Stimulated activated CD8-positive, alpha-beta memory T cell treated with anti-CD3 and anti-CD28 coated beads, Interleukin-15, amount 100 ng/mL, for 1 hour (primary cell): Measurements from ENCODE around the gene EVA1A.

Experiments
- DNase-seq: peaks from one replicate; pipeline ENCODE4 v3.0.0-alpha.2; 2020; ENCODE audit warnings: low read depth

Gene EVA1A, protein sequence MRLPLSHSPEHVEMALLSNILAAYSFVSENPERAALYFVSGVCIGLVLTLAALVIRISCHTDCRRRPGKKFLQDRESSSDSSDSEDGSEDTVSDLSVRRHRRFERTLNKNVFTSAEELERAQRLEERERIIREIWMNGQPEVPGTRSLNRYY

DNA sequence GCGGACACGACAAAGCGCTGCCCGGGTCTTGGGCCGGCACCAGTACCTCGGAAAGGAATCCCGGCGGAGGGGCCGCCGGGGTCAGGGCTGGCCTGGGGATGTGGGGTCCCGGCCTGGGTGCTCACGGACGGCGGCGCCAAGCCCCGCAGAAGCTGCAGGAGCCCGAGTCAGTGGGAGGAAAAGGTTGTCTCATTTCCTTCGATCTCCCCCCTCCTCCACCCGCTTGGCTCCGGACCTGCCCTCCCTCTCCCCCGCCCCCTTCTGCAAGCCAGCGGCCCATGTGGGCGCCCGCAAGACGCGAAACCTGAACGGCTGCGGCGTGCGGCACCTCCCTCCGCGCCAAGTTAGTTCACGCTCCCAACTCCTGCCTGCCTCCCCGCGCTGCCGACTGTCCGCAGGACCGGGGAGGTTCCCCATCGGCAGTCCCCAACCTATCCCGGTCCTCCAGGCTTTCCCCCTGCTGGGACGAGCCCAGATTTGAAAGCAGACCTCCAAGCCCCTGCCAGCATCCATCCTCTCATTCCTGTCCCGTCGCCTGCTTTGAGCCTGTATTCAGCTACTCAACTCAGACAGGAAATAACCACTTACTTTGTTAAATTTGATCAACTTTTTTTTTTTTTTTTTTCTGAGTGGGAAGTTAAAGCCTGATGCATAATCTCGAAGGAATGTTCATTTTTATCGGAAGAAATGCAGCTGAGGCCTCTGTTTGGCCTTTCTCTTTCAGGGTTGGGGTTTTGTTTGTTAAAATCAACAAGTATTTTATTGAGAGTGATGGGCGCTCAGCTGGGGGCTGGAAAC lies at the start of gene EVA1A:
Gene EVA1A (minus strand): TSS at position 172 of the 798 bp plus-strand sequence. CDS start 42,799 bp downstream, outside the sequence.
- no peak for DNase-seq

DNA sequence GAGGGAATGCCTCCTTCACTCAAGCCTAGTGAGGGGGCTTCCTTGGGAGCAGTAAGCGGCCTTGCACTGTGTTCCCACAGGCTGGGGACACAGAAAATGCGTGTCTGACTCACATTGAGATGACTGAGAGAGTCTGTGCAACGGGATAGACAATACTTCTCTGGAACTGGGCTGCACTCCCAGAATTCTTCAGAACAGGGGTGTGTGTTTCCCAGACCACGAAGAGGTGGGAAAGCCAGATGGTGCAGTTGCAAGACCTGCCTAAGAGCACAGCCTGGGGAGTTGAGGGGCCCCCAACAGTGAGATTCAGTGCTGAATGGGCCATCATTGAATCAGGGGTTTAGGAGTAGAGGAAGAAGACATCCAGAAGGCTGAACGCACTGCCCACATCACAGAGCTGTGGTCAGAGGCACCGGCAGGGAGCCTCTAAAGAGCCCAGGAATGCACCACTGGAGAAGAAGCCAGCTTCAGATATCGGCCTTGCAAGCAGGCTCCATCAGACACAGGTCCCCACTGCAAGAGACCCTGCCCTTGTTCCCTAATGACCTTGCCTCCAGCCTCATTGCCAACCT lies 49.3 kb upstream of the EVA1A start:
- DNase-seq = no peak

- DNase-seq = no peak
These were observed 48.6 kb upstream of the EVA1A start for GRCh38 chr2:75609334-75609689.

DNA sequence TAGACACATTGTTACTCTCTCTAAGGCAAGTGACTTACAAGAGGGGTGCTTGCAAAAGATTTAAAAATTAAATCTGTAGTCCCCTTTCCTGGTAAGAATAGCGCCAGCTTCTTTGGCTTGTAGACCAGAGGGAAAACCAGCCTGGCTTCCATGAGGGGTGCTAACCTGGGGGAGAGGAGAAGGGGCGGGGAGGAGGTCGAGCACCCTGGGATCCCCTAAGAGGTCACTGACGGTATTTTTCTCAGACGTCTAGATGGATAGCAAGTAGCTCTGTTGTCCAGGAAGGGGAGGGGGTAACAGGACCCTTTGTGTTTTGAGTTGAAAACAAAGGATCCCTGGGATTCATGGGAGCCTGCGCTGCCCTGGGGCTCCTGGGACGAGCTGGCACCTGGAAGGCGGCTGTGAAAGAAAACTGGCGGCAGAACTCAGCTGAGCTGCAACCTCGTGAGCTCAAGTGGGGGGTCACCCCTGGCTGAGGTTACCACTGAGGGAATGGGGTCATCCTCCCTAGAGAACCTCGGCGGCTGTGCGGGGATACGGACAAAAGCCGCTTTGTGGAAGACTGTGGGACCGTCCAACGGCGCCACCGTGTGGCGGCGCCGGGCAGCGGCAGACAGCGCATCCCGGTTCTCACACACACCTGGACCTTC lies 48.1 kb upstream of the EVA1A start:
- DNase-seq = no peak

DNA sequence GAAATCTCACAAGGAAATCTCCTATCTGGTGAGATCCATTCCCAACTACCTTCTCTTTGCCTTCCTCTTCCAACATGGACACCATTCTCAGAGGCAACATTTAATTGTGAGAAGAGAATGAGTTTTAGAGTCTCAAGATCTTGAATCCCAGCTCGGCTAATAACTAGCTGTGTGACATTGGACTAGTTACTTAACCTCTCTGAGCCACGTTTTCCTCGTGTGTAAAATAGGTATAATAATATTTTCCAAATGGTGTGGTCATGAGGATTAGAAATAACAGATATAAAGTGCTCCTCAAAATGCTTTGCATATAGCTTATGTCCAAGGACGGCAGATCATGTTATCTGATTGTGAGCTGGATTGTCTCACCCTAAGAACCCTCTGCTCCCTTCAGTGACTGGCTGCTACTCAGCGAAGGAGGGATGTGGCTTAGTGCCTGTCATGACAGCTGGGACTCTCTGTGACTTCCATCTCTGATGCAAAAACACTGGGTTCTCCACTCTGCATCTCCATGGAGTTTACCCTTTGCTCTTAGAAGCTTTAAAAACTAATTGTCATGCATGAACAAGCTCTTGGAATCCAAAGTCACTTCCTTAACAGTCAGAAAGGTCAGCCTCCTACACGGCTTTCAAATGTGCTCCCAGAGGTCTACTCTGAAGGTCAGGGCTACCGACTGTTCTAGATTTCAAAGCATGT lies 47.4 kb upstream of the EVA1A start:
- DNase-seq = no peak

DNA sequence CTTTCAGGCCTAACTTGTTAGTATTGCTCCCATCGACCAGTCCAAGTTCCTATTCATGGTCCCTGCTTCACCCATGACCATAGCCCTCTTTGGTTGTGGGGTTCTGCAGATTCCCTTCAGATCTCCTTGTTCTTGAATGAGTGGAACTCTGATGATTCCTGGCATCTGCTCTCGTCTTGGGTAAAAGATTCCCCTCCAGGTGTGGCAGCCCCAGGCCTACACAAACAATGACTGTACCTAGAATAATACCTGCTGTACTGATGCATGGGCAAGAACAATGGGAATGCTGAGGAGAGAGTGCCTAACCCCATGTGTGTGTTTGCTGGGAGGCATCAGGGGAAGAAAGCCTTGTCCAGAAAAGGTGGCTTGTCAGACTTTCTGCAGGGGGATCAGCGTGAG lies 46.7 kb upstream of the EVA1A start:
- DNase-seq = no peak

DNA sequence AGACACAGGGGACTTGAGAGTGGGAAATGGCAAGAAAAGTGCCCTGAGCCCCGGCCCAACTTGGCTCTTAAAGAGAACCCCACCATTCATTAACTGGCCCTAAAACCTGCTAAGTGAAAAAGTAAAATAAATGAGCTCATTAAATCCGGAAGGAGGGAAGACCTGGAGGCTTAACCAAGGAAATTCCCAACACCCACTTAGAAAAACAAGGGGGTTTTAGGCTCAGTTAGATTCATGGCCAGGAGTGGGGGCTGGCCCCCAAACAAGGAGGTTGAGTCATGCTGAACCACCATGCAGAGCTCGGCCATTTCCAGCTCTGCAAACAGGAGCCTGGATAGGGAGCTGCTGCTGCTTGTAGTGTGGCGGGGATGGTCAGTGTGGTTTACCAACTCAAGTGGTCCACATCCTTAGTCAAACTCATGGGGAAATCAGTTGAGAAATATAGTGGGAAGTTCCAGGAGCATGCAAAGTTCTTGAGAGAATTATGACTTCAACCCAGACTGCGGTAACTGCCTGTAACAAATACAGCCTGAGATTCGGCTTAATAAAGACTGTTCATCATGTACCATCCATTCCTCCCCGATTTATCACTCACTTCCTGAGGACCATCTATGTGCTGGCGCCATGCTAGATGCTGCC lies 46.1 kb upstream of the EVA1A start:
- DNase-seq = no peak

DNA sequence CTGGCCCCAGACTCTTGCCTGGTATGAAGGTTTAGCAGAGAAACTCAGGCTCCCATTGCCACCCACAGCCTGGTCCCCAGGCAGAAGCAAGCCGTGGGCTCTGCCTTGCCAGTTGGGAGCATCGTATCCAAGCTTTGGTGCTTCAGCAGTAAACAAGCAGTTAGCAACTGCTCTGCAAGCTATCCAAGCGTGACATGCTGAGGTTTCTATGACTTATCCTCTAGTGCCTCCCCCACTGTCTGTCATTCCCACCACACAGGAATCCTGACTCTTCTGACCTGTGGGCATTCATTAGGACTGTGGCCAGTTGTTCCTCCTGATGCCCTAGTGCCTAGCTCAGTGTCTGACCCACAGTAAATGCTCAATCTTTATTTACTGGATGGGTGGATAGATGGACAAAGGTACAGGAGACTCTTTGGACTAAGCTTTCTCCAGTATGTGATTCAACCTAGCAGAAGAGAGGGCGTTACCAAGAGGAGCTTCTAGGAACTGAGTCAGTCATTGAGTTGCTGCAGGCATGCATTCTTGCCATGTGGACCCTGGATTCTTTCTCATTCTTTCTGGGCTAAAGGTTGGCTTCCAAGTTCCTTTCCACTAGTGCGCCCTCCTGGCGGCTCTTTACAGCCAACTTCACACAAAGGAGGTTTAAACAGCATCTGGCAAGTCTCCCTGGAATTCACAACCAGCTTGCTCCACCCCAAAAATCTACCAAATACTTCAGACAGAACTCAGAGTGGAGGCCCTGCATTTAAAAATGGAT lies 45.2 kb upstream of the EVA1A start:
- DNase-seq = no peak

- DNase-seq = no peak
These were observed 43.7 kb upstream of the EVA1A start for GRCh38 chr2:75604484-75604883.

DNA sequence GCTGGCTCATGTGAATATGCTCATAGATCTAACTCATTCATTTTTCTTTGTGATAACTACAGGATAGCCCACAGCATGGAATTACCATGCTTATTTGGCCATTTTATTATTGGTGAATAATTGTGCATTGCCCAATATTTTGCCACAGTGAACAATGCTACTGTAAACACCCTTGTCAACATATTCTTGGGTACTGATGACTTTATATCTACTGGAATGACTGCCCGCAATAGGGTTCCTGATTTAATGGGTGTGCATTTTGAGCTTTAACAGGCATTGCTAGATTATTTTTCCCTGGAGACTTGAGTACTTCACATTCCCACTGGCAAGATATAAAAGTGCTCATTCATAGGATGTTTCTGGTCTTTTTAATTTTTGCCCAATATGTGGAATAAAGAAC lies 42.7 kb upstream of the EVA1A start:
- DNase-seq = no peak

GRCh38 chr2:75602724-75603342 lies 42.1 kb upstream of the EVA1A start:
- DNase-seq = no peak

- no peak for DNase-seq
These were observed 39.8 kb upstream of the EVA1A start for GRCh38 chr2:75600461-75601011.

DNA sequence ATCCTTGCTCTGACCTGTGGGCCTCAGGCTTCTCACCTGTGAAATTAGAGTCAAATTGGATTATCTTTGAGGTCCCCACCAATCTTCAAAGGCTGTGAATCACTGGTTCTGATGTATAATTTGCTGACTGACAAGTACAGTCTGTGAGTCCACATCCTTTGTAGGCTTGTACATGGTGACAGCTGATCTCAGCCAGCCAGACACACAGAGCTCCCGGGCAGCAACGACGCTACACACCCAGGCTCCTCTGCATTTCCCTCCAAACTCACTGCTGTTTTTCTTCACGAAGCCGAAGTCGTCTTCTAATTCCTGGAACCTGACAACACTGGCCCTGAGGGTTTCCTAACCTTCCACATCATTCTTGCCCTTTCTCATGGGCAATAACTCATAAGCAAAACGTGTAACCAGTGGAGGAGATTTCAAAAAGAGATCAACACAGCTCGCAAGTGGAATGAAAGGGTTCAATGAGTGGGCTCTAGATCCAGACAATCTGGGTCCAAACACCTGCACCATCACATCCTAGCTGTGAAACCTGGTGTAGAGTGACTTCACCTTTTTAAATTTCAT lies 37.9 kb upstream of the EVA1A start:
- DNase-seq = no peak

DNA sequence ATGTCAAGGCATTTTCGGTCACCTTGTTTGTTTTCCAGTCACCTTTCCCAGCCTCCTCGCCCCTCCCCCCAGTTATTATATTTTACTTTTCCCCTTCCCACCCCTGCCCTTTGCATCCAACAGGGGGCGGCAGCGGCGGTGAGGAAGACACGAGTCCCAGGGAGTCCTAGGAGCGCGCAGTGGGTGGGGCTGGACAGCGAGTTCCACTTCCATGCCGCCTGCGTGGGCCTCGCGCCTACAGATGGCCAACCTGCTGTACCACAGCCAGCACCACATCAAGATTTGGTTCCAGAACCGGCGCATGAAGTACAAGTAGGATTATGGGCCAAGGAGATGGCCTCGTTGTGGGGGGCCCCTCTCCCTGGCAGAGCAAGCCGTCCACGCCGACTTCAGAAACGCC lies 37.2 kb upstream of the EVA1A start:
- DNase-seq = no peak

DNA sequence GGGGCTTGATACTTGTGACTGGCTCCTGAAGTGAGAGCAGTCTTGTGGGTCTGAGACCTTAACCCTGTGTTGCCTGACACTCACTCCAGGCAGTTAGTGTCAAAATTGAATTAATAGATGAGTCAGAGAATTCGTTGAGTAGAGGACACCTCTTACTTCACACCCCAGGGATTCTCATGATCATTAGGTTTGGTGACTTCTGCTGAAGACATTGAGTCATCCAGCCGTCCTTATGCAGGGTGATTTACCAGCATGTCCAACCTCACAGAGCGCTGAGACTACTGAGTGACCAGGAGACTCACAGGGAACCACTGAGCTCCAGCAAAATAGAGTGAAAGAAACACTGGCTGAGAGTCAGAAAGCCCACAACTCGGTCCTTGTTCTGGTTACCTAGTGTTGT lies 36.0 kb upstream of the EVA1A start:
- no peak for DNase-seq

GRCh38 chr2:75595541-75596395 lies 35.0 kb upstream of the EVA1A start:
- DNase-seq = no peak

DNA sequence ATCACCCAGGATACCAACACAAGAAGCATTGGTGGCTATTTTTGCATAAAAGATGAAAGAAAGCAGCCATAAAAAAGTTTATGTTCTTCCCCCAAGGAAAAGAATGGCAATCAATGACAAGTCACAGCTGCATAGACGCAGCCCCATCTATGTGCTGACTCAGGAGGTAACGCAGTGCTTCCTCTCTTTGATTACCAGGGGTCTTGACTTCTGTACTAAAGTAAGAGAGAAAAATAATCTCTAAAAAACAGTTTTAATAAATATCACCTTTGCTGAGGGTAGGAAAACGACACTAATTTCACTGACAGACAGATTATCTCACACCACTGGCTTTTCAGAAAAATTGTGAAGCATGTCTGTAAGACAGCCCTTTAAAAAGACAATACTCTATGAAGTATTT lies 33.9 kb upstream of the EVA1A start:
- DNase-seq = no peak

GRCh38 chr2:75592888-75593287 lies 32.1 kb upstream of the EVA1A start:
- no peak for DNase-seq

GRCh38 chr2:75592030-75592429 lies 31.3 kb upstream of the EVA1A start:
- DNase-seq = no peak
